ENCODE data around the gene AGBL4.

DNA sequence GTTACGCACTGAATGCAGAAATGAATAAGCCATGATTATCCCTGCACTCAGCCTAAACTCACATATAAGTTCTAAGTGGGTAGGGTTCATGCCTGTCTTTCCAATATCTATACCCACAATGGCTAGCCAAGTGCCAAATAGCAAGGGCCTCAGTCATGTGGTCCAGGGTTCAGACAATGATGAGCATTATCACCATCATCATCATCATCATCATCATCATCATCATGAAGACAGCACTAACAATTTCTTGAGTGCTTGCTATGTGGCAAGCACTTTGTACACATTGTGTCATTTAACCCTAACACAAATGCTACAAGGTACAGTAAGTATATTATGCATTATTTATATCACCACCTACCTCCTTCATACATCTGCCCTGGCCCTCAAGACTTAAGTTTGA lies 500.0 kb downstream of the AGBL4 start:
- TF ChIP-seq CTCF (IDR thresholded peaks at IDR 0.05) (no peak), ZFX (IDR thresholded peaks at IDR 0.05; ENCODE audit: borderline replicate concordance) (no peak)

All from 22Rv1 (cell line).